Measurements from ENCODE around the gene SRSF2.

DNA sequence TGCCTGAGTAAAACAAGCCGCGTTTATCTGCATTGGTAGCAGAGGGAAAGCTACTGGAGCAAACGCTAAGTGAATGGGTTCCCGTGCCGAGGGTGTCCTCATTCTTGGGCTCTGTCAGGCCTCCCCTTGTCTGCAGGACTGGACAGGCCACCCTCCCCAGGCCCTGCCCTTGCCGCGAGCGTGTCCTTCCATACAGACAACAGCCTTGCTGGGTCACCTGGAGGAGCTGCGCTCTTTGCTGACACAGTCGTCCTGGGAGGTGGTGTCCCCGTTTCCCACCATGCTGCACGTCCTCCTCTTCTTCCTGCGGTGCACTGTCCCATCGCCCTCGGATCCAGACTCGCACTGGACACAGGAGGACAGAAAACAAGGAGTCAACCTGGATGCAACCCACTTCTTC, 18.6 kb downstream of the SRSF2 start:
- TF ChIP-seq YY1 (IDR thresholded peaks at IDR 0.05; ENCODE audit: insufficient read depth, insufficient read length) = no peak
- TF ChIP-seq ZNF274 (IDR thresholded peaks at IDR 0.05; ENCODE audit: low read depth, low read length) = no peak
